ENCODE data around the gene KIF26B.

KIF26B gene

DNA sequence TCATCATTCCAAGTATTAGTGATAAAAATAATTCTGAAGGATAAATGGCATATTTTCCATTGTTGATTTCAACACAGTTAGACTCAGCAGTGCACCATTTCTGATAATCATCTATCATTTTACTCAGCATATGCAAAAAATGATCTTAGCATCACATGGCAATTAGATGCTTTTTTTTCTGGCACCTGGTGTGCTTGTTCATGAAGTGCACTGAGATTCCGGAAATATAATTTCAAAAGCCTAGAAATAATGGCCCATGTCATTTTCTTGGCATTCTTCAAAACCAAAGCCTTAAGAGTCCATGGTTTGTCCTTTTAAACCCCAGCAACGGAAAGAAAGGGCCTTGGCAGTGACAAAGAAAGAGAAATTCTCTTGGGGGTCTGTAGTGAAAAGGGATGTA is 278.8 kb downstream of the KIF26B start:
- TF ChIP-seq, protein P1, sequence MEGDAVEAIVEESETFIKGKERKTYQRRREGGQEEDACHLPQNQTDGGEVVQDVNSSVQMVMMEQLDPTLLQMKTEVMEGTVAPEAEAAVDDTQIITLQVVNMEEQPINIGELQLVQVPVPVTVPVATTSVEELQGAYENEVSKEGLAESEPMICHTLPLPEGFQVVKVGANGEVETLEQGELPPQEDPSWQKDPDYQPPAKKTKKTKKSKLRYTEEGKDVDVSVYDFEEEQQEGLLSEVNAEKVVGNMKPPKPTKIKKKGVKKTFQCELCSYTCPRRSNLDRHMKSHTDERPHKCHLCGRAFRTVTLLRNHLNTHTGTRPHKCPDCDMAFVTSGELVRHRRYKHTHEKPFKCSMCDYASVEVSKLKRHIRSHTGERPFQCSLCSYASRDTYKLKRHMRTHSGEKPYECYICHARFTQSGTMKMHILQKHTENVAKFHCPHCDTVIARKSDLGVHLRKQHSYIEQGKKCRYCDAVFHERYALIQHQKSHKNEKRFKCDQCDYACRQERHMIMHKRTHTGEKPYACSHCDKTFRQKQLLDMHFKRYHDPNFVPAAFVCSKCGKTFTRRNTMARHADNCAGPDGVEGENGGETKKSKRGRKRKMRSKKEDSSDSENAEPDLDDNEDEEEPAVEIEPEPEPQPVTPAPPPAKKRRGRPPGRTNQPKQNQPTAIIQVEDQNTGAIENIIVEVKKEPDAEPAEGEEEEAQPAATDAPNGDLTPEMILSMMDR (IDR thresholded peaks at IDR 0.05; ENCODE audit: low read depth, low read length), result no peak
- 0 out of 2 replicates have a peak, but pooled peaks cover 4% of the 10 kb centered on the region for H3K36me3 ChIP-seq
- no peaks in the 10 kb centered on the region for H3K27me3 ChIP-seq

DNA sequence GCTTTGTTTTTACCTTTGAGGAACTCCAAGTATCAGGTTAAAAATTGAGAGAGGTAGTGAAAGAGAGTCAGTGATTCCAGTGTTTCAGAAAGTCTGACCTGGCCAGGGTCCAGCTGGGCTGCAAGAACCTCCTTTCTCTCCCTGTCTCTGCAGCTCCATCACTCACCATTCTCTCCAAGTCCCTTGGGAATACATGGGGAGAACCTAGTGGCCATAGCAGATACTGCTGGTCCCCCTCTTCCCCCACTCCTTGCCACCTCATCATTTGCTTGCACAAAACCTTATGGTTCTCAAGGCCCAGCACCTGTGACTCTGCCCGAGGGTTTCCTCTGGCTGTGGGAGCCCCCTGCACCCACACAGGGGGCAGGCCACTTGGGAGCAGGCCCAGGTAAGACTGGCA is 279.5 kb downstream of the KIF26B start:
- TF ChIP-seq, protein P1 (IDR thresholded peaks at IDR 0.05; ENCODE audit: low read depth, low read length), result peak; percentile 51
- no peaks in the 10 kb centered on the region for H3K9me3 ChIP-seq
- H3K4me1 ChIP-seq, result peaks cover 4% of the 10 kb centered on the region
- H3K4me3 ChIP-seq (ENCODE audit: low read depth, low read length), result no peak overlapping the region
- peak; percentile 37 for DNase-seq
- no peaks in the 10 kb centered on the region for H3K27me3 ChIP-seq
- H3K36me3 ChIP-seq, result 0 out of 2 replicates have a peak, but pooled peaks cover 4% of the 10 kb centered on the region

More for the DNA sequence above, 278.8 kb downstream of the KIF26B start:
- DNase-seq, result no peak
- Histone ChIP-seq H3K4me1 (peaks cover 4% of the 10 kb centered on the region), H3K4me3 (ENCODE audit: low read depth, low read length) (no peak overlapping the region), H3K9me3 (no peaks in the 10 kb centered on the region)

DNA sequence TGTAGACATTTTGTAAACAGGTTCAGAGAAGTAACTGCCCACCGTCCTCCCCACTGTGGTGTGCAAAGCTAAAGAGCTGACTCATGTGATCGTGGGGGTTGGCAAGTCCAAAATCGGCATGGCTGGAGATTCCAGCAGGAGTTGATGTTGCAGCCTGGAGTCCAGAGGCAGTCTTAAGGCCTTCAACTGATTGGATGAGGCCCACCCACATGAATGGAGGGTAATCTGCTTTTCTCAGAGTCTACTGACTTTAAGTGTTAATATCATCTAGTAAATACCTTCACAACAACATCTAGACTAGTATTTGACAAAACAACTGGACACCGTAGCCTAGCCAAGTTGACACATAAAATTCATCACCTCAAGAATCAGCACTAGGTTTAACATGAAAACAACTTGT is 281.6 kb downstream of the KIF26B start:
- Histone ChIP-seq H3K27me3 (no peaks in the 10 kb centered on the region), H3K4me3 (ENCODE audit: low read depth, low read length) (no peak overlapping the region), H3K36me3 (0 out of 2 replicates have a peak, but pooled peaks cover 4% of the 10 kb centered on the region), H3K4me1 (peaks cover 12% of the 10 kb centered on the region), H3K9me3 (no peaks in the 10 kb centered on the region)
- DNase-seq, result no peak
- TF ChIP-seq, protein P1 (IDR thresholded peaks at IDR 0.05; ENCODE audit: low read depth, low read length), result no peak

DNA sequence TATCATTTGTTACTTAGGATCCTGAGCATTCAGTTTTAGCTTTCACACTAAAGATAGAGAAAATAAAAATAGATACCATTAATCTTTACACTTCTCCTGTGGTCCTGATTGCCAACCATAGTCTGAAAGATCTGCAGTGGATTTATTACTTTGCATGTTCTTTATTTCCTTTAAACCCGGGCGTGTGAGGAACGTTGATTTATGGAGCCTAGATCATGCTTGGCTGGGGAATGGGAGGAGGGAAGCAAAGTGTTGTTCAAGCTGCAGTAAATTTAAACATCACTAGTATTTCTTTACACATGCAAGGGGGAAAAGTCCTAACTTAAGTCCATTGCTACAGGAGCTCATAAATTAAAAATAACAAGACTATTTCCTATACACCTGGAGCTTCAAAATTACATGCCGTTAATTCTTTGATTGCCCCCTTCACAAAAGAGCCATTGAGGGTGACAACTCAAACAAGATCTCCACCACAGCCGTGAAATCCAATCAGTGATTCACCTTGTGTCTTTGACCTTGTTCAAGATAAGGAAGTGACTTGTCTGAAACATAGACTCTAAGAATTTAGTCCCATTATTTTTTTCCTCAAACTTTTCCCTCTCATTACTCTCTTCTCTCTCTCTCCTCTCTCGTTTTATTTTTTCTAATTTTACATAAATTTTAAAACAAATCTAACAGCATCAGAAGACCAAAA is 282.7 kb downstream of the KIF26B start:
- no peaks in the 10 kb centered on the region for H3K27me3 ChIP-seq
- TF ChIP-seq, protein P1 (IDR thresholded peaks at IDR 0.05; ENCODE audit: low read depth, low read length), result no peak

DNA sequence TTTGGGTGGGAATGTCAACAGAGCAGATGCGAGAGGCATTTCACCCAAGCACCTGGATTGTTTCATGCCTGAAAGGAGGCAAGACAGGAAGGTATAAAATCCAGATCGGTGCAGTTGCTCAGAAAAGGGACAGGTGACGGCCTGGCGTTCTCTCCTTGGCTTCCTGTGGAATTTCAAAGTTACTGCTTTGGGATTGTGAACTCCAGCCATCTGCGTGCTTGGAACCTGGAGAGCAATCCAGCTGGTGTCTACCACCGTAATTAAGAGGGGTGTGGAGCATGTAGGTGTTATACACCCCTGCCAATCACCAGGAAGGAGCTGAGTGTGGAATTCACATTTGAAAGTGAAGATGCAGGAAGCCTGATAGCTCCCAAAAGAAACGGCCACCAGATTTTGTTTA is 286.1 kb downstream of the KIF26B start:
- H3K9me3 ChIP-seq, result no peaks in the 10 kb centered on the region; the same call in 1 of the 2 replicates
- no peak overlapping the region for H3K4me3 ChIP-seq (ENCODE audit: low read depth, low read length)
- DNase-seq, result no peak
- TF ChIP-seq, protein P1 (IDR thresholded peaks at IDR 0.05; ENCODE audit: low read depth, low read length), result no peak
- H3K4me1 ChIP-seq, result peaks cover 16% of the 10 kb centered on the region
- no peaks in the 10 kb centered on the region for H3K27me3 ChIP-seq
- H3K36me3 ChIP-seq, result 0 out of 2 replicates have a peak, but pooled peaks cover 4% of the 10 kb centered on the region

More for the DNA sequence above, 282.7 kb downstream of the KIF26B start:
- H3K9me3 ChIP-seq, result no peaks in the 10 kb centered on the region
- peaks cover 20% of the 10 kb centered on the region for H3K4me1 ChIP-seq
- H3K4me3 ChIP-seq (ENCODE audit: low read depth, low read length), result no peak overlapping the region
- 0 out of 2 replicates have a peak, but pooled peaks cover 4% of the 10 kb centered on the region for H3K36me3 ChIP-seq
- no peak for DNase-seq

DNA sequence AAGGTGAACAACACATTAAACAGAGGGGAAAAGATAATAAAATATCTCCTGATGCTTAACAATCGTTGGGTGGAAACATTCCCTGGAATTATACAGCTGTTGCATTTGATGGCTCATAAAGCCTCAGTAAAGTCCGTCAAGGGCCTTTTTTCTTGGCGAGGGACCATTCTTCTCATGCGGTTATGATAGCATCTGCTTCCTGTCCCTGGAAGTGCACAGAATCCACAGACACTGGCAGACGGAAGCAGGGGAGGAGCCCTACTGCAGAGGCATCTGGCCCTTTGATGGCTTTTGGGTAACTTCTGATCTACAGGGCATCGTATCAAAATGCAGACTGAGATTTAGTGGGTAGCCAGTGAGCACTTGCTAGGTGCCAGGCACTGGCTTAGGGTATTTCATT is 286.9 kb downstream of the KIF26B start:
- H3K4me1 ChIP-seq, result peaks cover 16% of the 10 kb centered on the region
- TF ChIP-seq, protein P1 (IDR thresholded peaks at IDR 0.05; ENCODE audit: low read depth, low read length), result no peak
- H3K36me3 ChIP-seq, result no peaks in the 10 kb centered on the region
- peak; percentile 82 for DNase-seq
- H3K27me3 ChIP-seq, result no peaks in the 10 kb centered on the region
- no peaks in the 10 kb centered on the region; the same call in 1 of the 2 replicates for H3K9me3 ChIP-seq
- peak overlapping the region; percentile 1; the same call in 1 of the 2 replicates for H3K4me3 ChIP-seq (ENCODE audit: low read depth, low read length)
